ENCODE results near the gene NAGLU. TPM values are rescaled to one million over a fixed set of nuclear protein-coding genes. Genes with fewer than 3 reads are reported as not detected.

NAGLU gene
- polyA plus RNA-seq, 1 donor: 14.1 TPM

GRCh38 chr17:42563543-42563942, 27.5 kb downstream of the NAGLU start:
- no peak for DNase-seq

GRCh38 chr17:42563950-42564349, 27.9 kb downstream of the NAGLU start:
- DNase-seq: no peak

DNA sequence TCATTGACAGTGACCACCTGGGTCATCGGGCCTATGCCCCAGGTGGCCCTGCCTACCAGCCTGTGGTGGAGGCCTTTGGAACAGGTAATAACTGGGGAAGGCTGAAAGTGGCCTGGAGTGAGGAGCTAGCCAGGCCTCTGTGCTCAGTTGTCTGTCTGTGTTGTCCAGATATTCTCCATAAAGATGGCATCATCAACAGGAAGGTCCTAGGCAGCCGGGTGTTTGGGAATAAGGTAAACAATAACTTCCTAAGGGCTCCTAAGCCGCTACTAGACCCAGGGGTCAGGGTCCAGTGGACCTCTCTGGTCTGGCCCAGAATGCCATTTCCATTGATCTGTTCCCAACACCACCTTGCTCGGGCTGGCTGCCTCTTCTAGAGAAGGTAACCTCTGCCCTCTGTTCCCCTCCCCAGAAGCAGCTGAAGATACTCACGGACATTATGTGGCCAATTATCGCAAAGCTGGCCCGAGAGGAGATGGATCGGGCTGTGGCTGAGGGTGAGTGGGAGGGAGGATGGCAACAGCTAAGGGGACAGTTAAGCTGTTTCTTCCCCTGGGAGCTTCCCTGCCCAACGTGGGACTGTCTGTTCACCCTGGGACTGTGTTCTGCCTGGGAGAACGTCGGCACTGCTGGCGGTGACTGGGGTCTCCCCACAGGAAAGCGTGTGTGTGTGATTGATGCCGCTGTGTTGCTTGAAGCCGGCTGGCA, 28.9 kb downstream of the NAGLU start:
- no peak for DNase-seq

- no peak for DNase-seq
Measured at GRCh38 chr17:42565523-42566214, 29.6 kb downstream of the NAGLU start.

GRCh38 chr17:42566215-42566882, 30.3 kb downstream of the NAGLU start:
- DNase-seq: no peak

DNA sequence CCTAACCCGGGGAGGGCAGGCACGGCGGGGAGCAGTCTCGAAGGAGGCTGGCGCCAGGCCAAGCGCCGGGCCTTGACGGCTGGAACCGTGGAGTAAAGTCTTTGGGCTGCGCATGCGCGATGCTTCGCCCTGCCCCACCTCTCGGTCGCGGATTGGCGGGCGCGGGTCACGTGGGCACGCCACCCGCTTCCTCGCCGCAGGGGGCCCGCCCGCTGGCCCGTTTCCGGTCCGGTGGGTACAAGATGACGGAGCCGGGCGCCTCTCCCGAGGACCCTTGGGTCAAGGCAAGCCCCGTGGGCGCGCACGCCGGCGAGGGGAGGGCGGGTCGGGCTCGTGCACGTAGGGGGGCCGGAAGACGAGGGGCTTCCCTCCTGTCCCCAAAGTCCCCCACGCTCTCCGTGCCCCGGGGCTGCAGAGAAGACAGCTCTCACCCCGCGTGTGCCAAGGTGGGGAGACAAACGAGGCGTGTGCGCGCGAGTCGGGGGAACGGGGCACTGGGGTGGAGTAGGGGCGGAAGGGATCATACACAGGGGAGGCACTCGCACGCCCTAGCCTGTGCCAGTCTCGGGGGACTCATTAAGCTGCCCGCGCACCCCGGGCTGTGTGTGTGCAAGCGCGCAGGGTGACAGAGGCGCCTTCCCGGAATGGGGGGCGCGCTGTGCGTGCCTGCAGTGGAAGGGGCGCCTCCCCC, 31.0 kb downstream of the NAGLU start, which contains the start of gene MLX:
Gene MLX, plus strand, starts transcription at position 218 of the 691 bp plus-strand sequence. Its CDS starts 25 bp downstream, at position 243.
- peak; percentile 85 for DNase-seq

GRCh38 chr17:42568341-42569111, 32.5 kb downstream of the NAGLU start:
- no peak for DNase-seq

- no peak for DNase-seq
Measured at GRCh38 chr17:42571435-42572225, 35.6 kb downstream of the NAGLU start.

- DNase-seq: no peak
Measured at GRCh38 chr17:42573095-42573494, 37.1 kb downstream of the NAGLU start.

- DNase-seq: no peak
Measured at GRCh38 chr17:42574463-42574862, 38.4 kb downstream of the NAGLU start.

DNA sequence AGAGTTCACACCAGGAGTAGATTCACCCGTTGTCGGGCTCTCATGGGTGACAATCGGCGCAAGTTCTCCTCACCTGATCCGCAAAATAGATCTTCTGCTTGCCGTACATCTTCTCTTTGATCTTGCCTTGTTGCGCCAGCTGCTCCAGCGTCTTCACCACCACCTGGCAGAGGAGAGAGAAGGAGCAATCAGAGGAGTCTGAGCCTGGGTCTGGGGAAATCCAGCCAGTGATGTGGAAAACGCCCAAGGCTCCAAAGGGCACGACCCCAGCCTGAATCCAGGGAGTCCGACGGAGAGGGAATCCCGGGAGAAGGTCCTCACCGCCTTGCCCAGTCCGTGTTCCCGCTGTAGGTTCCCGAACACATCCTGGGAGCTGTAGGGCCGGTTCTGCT, 41.1 kb downstream of the NAGLU start:
- DNase-seq: no peak

- peak; percentile 92 for DNase-seq
Measured at GRCh38 chr17:42577532-42578281, 41.7 kb downstream of the NAGLU start, which contains the start of gene PSMC3IP. PSMC3IP (minus strand) TSS chr17:42577729; CDS start chr17:42577686, 43 bp downstream.

GRCh38 chr17:42578282-42578869, 42.3 kb downstream of the NAGLU start:
- peak; percentile 81 for DNase-seq

DNA sequence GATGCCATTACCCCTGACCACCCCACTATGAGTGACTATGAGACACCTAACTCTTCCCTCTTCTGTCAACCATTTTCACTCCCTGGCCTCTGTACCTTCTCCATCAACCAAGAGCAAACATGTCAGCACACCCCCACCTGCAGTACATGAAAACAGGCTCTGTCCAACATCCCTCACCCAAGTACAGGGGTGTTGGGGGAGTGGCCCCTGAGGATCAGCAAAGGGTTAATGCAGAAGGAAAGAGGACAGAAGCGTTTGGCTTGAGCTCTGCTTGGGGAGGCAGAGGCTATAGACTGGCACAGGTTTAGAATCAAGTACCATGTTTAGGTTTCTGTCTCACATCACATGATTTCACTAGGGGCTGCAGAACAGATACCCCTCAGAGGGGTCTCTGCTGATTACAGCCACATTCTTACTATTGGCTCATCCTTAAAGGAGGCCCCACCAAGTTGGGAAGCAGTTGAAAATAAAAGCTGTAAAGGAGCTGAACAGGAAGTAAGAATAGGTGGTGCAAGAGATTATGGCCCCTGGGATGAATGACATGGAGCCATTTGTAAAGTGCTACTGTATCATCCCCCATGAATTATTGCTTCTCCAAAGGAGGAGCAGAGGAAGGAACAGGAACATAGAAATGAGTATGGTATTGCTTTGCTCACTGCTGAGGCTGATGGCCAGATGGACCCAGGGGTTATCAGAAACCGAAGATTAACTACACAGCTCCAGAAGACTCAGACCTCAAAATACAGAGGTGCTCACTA, 43.9 kb downstream of the NAGLU start:
- DNase-seq: no peak

DNA sequence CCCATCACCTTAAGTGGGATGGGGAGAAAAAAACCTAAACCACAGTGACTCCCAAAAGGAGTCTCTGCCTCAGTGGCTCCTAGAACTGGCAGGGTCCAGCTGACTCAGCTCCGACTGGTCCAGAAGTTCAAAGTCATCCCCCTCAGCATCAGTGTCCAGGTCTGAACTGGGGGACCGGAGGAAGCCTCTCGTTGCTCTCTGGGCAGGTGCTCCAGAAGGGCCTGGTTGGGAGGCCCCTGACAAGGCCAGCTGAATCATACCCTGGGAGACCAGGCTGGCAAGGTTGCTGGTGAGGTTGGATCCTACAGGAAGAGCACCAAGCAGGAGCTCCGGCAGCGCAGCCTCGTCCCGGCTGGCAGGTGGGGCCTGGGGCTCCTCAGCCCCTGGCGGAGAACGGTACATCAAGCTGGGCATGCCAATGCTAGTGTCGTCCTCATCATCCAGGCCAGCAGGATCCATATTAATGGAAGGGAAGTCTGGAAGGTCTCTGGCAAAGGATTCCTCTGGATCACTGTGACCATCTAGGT, 45.8 kb downstream of the NAGLU start:
- no peak for DNase-seq

GRCh38 chr17:42584880-42585279, 48.8 kb downstream of the NAGLU start:
- DNase-seq: no peak

- DNase-seq: no peak
Measured at GRCh38 chr17:42585353-42585752, 49.3 kb downstream of the NAGLU start.

GRCh38 chr17:42586514-42587230, 50.6 kb downstream of the NAGLU start:
- no peak for DNase-seq
